Astrocyte (in vitro differentiated cells and primary cell): ENCODE measurements around the gene CERKL. TPM values are rescaled to one million over a fixed set of nuclear protein-coding genes. Genes with fewer than 3 reads are reported as not detected.

ENCODE experiments used
- DNase-seq: peaks from one replicate; pipeline ENCODE4 v3.0.0-alpha.2; 2010; ENCODE audit warnings: low read depth
- FAIRE-seq: peaks from 2 replicates; lab custom pipeline; 2011; peaks lifted over from hg19 to GRCh38; lab: Jason Lieb, UNC
- H2AFZ ChIP-seq: 2 replicates; pipeline ENCODE4 v1.6.0; 2012; ENCODE audit warnings: low read depth, low read length, inconsistent platforms
- H3K27ac ChIP-seq: 2 replicates; pipeline ENCODE4 v1.5.1; 2011; ENCODE audit warnings: low read depth, low read length, inconsistent platforms
- H3K27me3 ChIP-seq: 2 replicates; pipeline ENCODE4 v1.6.0; 2011; ENCODE audit warnings: low read length, inconsistent platforms; ENCODE audit not compliant: insufficient read depth
- H3K36me3 ChIP-seq: 2 replicates; pipeline ENCODE4 v1.5.1; 2011; ENCODE audit warnings: low read length, inconsistent platforms; ENCODE audit not compliant: insufficient read depth
- H3K4me1 ChIP-seq: 2 replicates; pipeline ENCODE4 v1.5.1; 2011; ENCODE audit warnings: low read length, inconsistent platforms; ENCODE audit not compliant: insufficient read depth
- H3K4me2 ChIP-seq: 2 replicates; pipeline ENCODE4 v1.6.0; 2012; ENCODE audit warnings: low read length, inconsistent platforms
- H3K4me3 ChIP-seq: 2 replicates; pipeline ENCODE4 v1.5.1; 2011; ENCODE audit warnings: low read depth, mild to moderate bottlenecking, low read length, inconsistent platforms; ENCODE audit not compliant: insufficient read depth
- H3K79me2 ChIP-seq: 2 replicates; pipeline ENCODE4 v1.6.0; 2012; ENCODE audit warnings: mild to moderate bottlenecking, low read length, inconsistent platforms; ENCODE audit not compliant: insufficient read depth
- H3K9ac ChIP-seq: 2 replicates; pipeline ENCODE4 v1.6.0; 2012; ENCODE audit warnings: mild to moderate bottlenecking, low read length, inconsistent platforms
- H3K9me3 ChIP-seq: 2 replicates; pipeline ENCODE4 v1.5.1; 2012; ENCODE audit warnings: low read depth, mild to moderate bottlenecking, low read length, inconsistent platforms; ENCODE audit not compliant: insufficient read depth
- H4K20me1 ChIP-seq: 2 replicates; pipeline ENCODE4 v1.6.0; 2012; ENCODE audit warnings: low read length, inconsistent platforms; ENCODE audit not compliant: insufficient read depth
- H3K27ac Mint-ChIP-seq: one replicate; pipeline ENCODE4 v1.8.0; 2021; ENCODE audit warnings: mild to moderate bottlenecking, mixed read lengths; ENCODE audit not compliant: unreplicated experiment
- H3K27me3 Mint-ChIP-seq: one replicate; pipeline ENCODE4 v1.8.0; 2021; ENCODE audit warnings: low read depth, mixed read lengths; ENCODE audit not compliant: unreplicated experiment
- H3K36me3 Mint-ChIP-seq: one replicate; pipeline ENCODE4 v1.8.0; 2021; ENCODE audit warnings: low read depth, mixed read lengths; ENCODE audit not compliant: unreplicated experiment
- H3K4me1 Mint-ChIP-seq: one replicate; pipeline ENCODE4 v1.8.0; 2021; ENCODE audit warnings: low read depth, mixed read lengths; ENCODE audit not compliant: unreplicated experiment
- H3K4me3 Mint-ChIP-seq: one replicate; pipeline ENCODE4 v1.8.0; 2021; ENCODE audit warnings: mild to moderate bottlenecking, moderate library complexity, mixed read lengths; ENCODE audit not compliant: unreplicated experiment
- H3K9me3 Mint-ChIP-seq: one replicate; pipeline ENCODE4 v1.8.0; 2021; ENCODE audit warnings: mild to moderate bottlenecking, mixed read lengths; ENCODE audit not compliant: unreplicated experiment
- CTCF ChIP-seq: IDR thresholded peaks from 2 replicates; pipeline ENCODE4 v1.5.1; 2011; ENCODE audit warnings: low read depth, mild to moderate bottlenecking, inconsistent platforms, low read length, moderate library complexity; ENCODE audit not compliant: insufficient read depth
- EZH2 ChIP-seq: IDR thresholded peaks from 2 replicates; pipeline ENCODE4 v1.6.1; 2012; ENCODE audit warnings: mild to moderate bottlenecking, low read length, inconsistent platforms; ENCODE audit not compliant: insufficient read depth
- total RNA-seq: library from RNA; stranded (reverse); gene quantifications from 2 replicates; pipeline ENCODE4 v1.2.1, GENCODE V29; 2021

The CERKL gene
- total RNA-seq, 1 donor from 2014 or later = 0.16 TPM

GRCh38 chr2:181690860-181691259, 34.0 kb upstream of the CERKL start:
- Histone ChIP-seq H4K20me1 (no peaks in the 10 kb centered on the region), H3K4me1 (no peaks in the 10 kb centered on the region), H3K79me2 (no peaks in the 10 kb centered on the region), H3K4me2 (no peak overlapping the region), H3K4me3 (no peak overlapping the region), H3K27ac (no peak overlapping the region), H3K9ac (no peak overlapping the region), H3K27me3 (peaks cover 36% of the 10 kb centered on the region), H2AFZ (no peak overlapping the region), H3K36me3 (no peaks in the 10 kb centered on the region), H3K9me3 (no peaks in the 10 kb centered on the region)
- no peaks in the 10 kb centered on the region for H3K4me1 Mint-ChIP-seq
- DNase-seq (no peak), FAIRE-seq (no peak)
- peaks cover 79% of the 10 kb centered on the region for H3K27me3 Mint-ChIP-seq
- H3K36me3 Mint-ChIP-seq = no peaks in the 10 kb centered on the region
- TF ChIP-seq EZH2 = no peak
- TF ChIP-seq CTCF = no peak
- no peak overlapping the region for H3K4me3 Mint-ChIP-seq
- peaks cover 2% of the 10 kb centered on the region for H3K9me3 Mint-ChIP-seq
- no peak overlapping the region for H3K27ac Mint-ChIP-seq

GRCh38 chr2:181686576-181687185, 29.8 kb upstream of the CERKL start:
- peaks cover 19% of the 10 kb centered on the region for H3K9me3 Mint-ChIP-seq
- no peaks in the 10 kb centered on the region for H3K79me2 ChIP-seq
- H3K36me3 Mint-ChIP-seq = no peaks in the 10 kb centered on the region
- H3K4me1 Mint-ChIP-seq = peaks cover 4% of the 10 kb centered on the region
- peaks cover 90% of the 10 kb centered on the region for H3K27me3 Mint-ChIP-seq
- TF ChIP-seq CTCF (no peak), EZH2 (no peak)
- no peak overlapping the region for H3K4me3 Mint-ChIP-seq
- no peaks in the 10 kb centered on the region for H3K36me3 ChIP-seq
- peaks cover 4% of the 10 kb centered on the region for H3K9me3 ChIP-seq
- H3K4me3 ChIP-seq = no peak overlapping the region
- H2AFZ ChIP-seq = no peak overlapping the region
- no peak overlapping the region for H3K4me2 ChIP-seq
- no peak overlapping the region for H3K27ac Mint-ChIP-seq
- H4K20me1 ChIP-seq = no peaks in the 10 kb centered on the region
- no peak for DNase-seq
- no peak overlapping the region for H3K27ac ChIP-seq
- peaks cover 75% of the 10 kb centered on the region for H3K27me3 ChIP-seq
- no peak overlapping the region for H3K9ac ChIP-seq
- H3K4me1 ChIP-seq = peaks cover 6% of the 10 kb centered on the region
- FAIRE-seq = no peak

- H3K4me2 ChIP-seq = no peak overlapping the region
- Mint-ChIP-seq H3K4me3 (no peak overlapping the region), H3K9me3 (peaks cover 27% of the 10 kb centered on the region), H3K4me1 (peaks cover 4% of the 10 kb centered on the region), H3K27me3 (peaks cover 91% of the 10 kb centered on the region), H3K36me3 (no peaks in the 10 kb centered on the region), H3K27ac (no peak overlapping the region)
- H3K36me3 ChIP-seq = no peaks in the 10 kb centered on the region
- no peak overlapping the region for H3K27ac ChIP-seq
- H3K9me3 ChIP-seq = peaks cover 4% of the 10 kb centered on the region
- H3K4me3 ChIP-seq = no peak overlapping the region
- H3K4me1 ChIP-seq = peaks cover 11% of the 10 kb centered on the region
- no peaks in the 10 kb centered on the region for H4K20me1 ChIP-seq
- no peaks in the 10 kb centered on the region for H3K79me2 ChIP-seq
- FAIRE-seq (no peak), DNase-seq (no peak)
- H2AFZ ChIP-seq = no peak overlapping the region
- H3K9ac ChIP-seq = no peak overlapping the region
- TF ChIP-seq EZH2 (no peak), CTCF (no peak)
- H3K27me3 ChIP-seq = peaks cover 85% of the 10 kb centered on the region
Measured at GRCh38 chr2:181685150-181685688, 28.3 kb upstream of the CERKL start.
